Thyroid gland (tissue), 4 donors: ENCODE measurements around the gene COPE. TPM values are rescaled to one million over a fixed set of nuclear protein-coding genes. Genes with fewer than 3 reads are reported as not detected.

ENCODE experiments used
- DNase-seq, 2 donors: peaks; one replicate each; pipeline ENCODE4 v3.0.0-alpha.2; 2019
- H3K27ac ChIP-seq, 3 donors: fragments of 200-600 bp; sonication (generic); 1 replicate in 2 of 3; 2 replicates in 1 of 3; pipeline ENCODE4 v1.5.1; 2016 to 2019; ENCODE audit warnings: mild to moderate bottlenecking in 1 of 3, moderate library complexity in 1 of 3
- H3K27me3 ChIP-seq: fragments of 200-600 bp; sonication (generic); one replicate; pipeline ENCODE4 v1.5.1; 2019
- H3K36me3 ChIP-seq, 2 donors: fragments of 200-600 bp; sonication (generic); one replicate each; pipeline ENCODE4 v1.5.1; 2016 to 2019
- H3K4me1 ChIP-seq, 2 donors: fragments of 200-600 bp; sonication (generic); one replicate each; pipeline ENCODE4 v1.5.1; 2017 to 2019
- H3K4me3 ChIP-seq, 3 donors: fragments of 200-600 bp; sonication (generic); replicated peaks in 1 of 3; 1 replicate in 2 of 3; 2 replicates in 1 of 3; pipeline ENCODE4 v1.5.1; 2016; ENCODE audit warnings: mild to moderate bottlenecking in 1 of 3
- H3K9me3 ChIP-seq: fragments of 200-600 bp; sonication (generic); one replicate; pipeline ENCODE4 v1.5.1; 2017
- POLR2A ChIP-seq, 2 donors: fragments of 450-650 bp; IDR thresholded peaks; one replicate each; pipeline ENCODE4 v1.6.1; 2017; ENCODE audit warnings: antibody characterized with exemption in 2 of 2, mild to moderate bottlenecking in 2 of 2, moderate library complexity in 1 of 2
- WGBS, 2 donors: methylation state at CpG; one replicate each; pipeline ENCODE4 v1.1.5; 2017; 5-methylcytosine and 5-hydroxymethylcytosine counted together
- intact Hi-C: fragments of 100-400 bp; cut with DNase I; formaldehyde crosslinking; loops from one replicate; pipeline ENCODE4 v1.15.1; 2023
- total RNA-seq, 4 donors: library from RNA; depleted of rRNA; stranded (reverse); fragments of >200 nt; gene quantifications; one replicate each; pipeline ENCODE4 v1.2.3, GENCODE V29; 2016
- TF ChIP-seq, protein P1 (sequence below), 6 experiments: fragments of 200-600 bp in 3 of 6; fragments of 450-650 bp in 3 of 6; sonication (generic) in 3 of 6; IDR thresholded peaks; one replicate each; pipeline ENCODE4 v1.5.1; 2016 to 2019; ENCODE audit warnings: antibody characterized with exemption in 6 of 6, mild to moderate bottlenecking in 2 of 6, inconsistent platforms in 1 of 6, moderate library complexity in 1 of 6

The COPE gene
- total RNA-seq, 4 donors from 2014 or later, result 192 to 405 (median 329) TPM

DNA sequence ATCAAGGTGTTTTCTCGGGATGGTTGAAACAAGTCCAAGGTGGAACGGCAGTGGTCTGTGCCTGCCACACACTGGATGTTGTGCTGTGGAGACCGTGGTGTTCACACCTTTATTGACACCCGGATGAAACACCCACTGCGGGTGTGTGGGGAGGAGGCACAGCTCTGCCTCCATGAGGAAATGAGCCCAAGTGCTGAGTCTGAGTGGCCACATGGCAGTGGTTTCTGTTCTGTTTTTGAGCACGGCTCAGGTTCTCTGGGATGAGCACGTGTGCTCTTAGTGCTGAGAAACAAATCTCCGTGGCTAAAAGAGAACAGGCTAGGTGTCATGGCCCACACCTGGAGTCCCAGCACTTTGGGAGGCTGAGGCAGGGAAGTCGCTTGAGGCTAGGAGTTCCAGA lies 58.0 kb downstream of the COPE start:
- H3K27ac ChIP-seq, result no peak overlapping the region
- intact Hi-C loops, result no loop called here
- TF ChIP-seq, protein P1, sequence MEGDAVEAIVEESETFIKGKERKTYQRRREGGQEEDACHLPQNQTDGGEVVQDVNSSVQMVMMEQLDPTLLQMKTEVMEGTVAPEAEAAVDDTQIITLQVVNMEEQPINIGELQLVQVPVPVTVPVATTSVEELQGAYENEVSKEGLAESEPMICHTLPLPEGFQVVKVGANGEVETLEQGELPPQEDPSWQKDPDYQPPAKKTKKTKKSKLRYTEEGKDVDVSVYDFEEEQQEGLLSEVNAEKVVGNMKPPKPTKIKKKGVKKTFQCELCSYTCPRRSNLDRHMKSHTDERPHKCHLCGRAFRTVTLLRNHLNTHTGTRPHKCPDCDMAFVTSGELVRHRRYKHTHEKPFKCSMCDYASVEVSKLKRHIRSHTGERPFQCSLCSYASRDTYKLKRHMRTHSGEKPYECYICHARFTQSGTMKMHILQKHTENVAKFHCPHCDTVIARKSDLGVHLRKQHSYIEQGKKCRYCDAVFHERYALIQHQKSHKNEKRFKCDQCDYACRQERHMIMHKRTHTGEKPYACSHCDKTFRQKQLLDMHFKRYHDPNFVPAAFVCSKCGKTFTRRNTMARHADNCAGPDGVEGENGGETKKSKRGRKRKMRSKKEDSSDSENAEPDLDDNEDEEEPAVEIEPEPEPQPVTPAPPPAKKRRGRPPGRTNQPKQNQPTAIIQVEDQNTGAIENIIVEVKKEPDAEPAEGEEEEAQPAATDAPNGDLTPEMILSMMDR (IDR thresholded peaks at IDR 0.05), result no peak
- TF ChIP-seq POLR2A (IDR thresholded peaks at IDR 0.05), result no peak
- no peak overlapping the region for H3K4me3 ChIP-seq
- no peak for DNase-seq
- H3K27me3 ChIP-seq, result no peaks in the 10 kb centered on the region
- no peaks in the 10 kb centered on the region for H3K9me3 ChIP-seq
- H3K36me3 ChIP-seq, result peaks cover 97 to 98% of the 10 kb centered on the region in 2 donors
- WGBS, 2 donors, result 92 to 94% methylated on average over 8 of the region's 9 CpGs
- H3K4me1 ChIP-seq, result peaks cover 0 to 6% of the 10 kb centered on the region in 2 donors

DNA sequence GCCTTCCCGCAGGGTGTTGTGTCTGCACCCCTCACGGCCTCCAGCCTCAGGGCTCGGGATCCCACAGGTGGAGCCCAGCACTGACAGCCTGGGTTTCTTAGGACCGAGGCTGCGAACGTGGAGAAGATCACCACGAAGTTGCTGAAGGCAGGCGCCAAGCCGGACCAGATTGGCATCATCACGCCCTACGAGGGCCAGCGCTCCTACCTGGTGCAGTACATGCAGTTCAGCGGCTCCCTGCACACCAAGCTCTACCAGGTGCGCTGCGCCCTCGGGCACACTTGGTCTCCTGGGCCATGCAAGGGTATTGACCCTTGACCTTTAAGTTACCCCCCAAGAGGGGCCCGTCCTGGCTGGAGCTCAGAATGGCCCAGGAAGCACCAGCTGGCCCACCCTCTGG lies 58.5 kb downstream of the COPE start:
- TF ChIP-seq, protein P1 (IDR thresholded peaks at IDR 0.05), result no peak
- TF ChIP-seq POLR2A (IDR thresholded peaks at IDR 0.05), result no peak
- Histone ChIP-seq H3K27ac (no peak overlapping the region), H3K4me3 (no peak overlapping the region), H3K36me3 (peaks cover 97 to 98% of the 10 kb centered on the region in 2 donors), H3K27me3 (no peaks in the 10 kb centered on the region), H3K9me3 (no peaks in the 10 kb centered on the region), H3K4me1 (peaks cover 0 to 6% of the 10 kb centered on the region in 2 donors)
- intact Hi-C loops, result no loop called here
- no peak for DNase-seq
- WGBS, 2 donors, result 91 to 93% methylated on average over 9 to 16 of the region's 17 CpGs

DNA sequence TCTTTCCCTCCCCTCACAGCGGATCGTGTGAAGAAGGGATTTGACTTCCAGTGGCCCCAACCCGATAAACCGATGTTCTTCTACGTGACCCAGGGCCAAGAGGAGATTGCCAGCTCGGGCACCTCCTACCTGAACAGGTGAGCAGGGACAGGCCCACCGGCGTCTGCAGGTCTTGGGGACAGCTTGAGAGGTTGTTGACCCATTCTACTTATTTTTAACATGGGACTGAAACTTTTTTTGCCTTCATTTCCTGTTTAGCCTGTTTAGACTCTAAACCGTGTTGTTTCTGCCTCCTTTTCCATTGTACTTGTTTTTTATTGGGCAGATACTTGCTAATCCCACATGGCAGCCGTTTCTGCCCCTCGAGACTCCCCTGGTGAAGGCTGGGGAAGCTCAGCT lies 58.9 kb downstream of the COPE start:
- Histone ChIP-seq H3K27ac (no peak overlapping the region), H3K4me3 (no peak overlapping the region), H3K36me3 (peaks cover 97 to 98% of the 10 kb centered on the region in 2 donors), H3K27me3 (no peaks in the 10 kb centered on the region), H3K4me1 (peaks cover 0 to 6% of the 10 kb centered on the region in 2 donors), H3K9me3 (no peaks in the 10 kb centered on the region)
- intact Hi-C loops, result no loop called here
- DNase-seq, result no peak
- TF ChIP-seq POLR2A (IDR thresholded peaks at IDR 0.05), result no peak
- TF ChIP-seq, protein P1 (IDR thresholded peaks at IDR 0.05), result no peak
- WGBS, 2 donors, result 74 to 84% methylated on average over 11 of the region's 11 CpGs

DNA sequence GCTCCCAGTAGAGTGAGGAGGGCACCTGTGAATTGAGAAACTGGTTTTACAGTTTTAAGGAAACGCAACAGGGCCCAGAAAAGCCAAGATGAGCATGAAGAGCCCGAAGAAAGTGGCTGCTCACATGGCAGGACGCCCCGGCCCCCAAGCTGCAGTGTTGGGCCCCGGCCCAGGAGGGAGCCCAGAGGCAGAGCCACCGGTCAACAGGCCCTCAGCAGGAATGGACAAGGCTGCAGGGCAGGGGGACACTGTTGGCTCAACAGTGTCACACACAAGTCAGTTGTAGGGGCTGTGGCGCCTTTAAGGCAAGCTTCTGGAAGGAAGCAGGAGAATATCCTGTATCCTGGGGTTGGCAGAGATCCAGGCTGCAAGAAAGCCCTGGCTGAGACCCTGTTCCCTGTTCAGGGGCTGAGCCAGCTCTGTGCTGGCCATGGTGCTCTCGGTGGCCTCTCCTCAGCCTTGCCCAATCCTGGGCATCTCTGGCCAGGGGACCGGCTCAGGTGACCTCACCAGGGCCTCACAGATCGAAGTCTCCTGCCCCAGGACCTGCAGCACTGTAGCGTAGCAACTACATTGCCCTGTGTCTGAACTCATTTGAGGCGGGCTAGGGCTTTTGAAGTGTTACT lies 59.4 kb downstream of the COPE start:
- no peak for DNase-seq
- Histone ChIP-seq H3K36me3 (peaks cover 97 to 98% of the 10 kb centered on the region in 2 donors), H3K27me3 (no peaks in the 10 kb centered on the region), H3K4me3 (no peak overlapping the region), H3K27ac (no peak overlapping the region), H3K9me3 (no peaks in the 10 kb centered on the region), H3K4me1 (peaks cover 0 to 6% of the 10 kb centered on the region in 2 donors)
- TF ChIP-seq POLR2A (IDR thresholded peaks at IDR 0.05), result no peak
- TF ChIP-seq, protein P1 (IDR thresholded peaks at IDR 0.05), result no peak
- intact Hi-C loops, result no loop called here
- 65 to 79% methylated on average over 10 to 12 of the region's 12 CpGs for WGBS, 2 donors

DNA sequence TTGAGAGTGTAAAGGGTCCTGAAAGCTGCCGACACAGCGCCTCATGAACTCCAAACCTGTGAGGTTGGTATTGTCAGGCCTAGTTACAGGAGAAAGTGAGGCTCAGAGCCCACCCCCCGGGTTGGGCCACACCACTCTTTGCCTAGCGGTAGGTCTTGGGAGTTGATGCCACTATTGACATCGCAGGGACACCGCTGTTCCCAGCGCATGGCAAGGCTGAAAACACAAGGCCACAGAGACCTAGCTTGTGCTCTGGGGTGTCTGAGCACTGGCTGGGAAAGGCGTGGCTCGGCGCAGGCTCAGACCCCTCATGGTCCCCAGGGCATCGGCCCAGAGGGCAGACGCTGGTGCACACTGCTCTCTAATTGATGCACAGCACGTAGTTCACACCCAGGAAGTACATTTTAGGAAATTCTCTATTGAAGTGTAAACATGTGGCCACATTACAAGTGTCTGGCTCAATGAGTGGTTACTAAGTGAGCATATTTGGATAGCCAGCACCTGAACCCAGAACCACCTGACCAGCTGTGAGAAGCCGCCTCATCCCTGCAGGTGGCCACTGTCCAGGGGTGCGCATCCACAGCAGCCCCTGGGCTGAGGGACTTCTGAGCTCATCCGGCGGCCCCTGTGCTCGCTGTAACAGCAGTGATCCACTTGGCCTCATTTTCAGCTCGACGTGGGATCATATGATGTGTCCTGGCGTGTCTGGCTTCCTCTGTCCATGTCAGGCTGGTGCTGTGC lies 60.1 kb downstream of the COPE start:
- H3K36me3 ChIP-seq, result peaks cover 98 to 100% of the 10 kb centered on the region in 2 donors
- intact Hi-C loops, result no loop called here
- 90 to 92% methylated on average over 13 to 21 of the region's 21 CpGs for WGBS, 2 donors

More for the DNA sequence above, 60.1 kb downstream of the COPE start:
- Histone ChIP-seq H3K9me3 (no peaks in the 10 kb centered on the region), H3K4me3 (no peak overlapping the region), H3K27me3 (no peaks in the 10 kb centered on the region), H3K27ac (no peak overlapping the region), H3K4me1 (peaks cover 0 to 6% of the 10 kb centered on the region in 2 donors)
- no peak for DNase-seq
- no peak for TF ChIP-seq POLR2A (IDR thresholded peaks at IDR 0.05)
- TF ChIP-seq, protein P1 (IDR thresholded peaks at IDR 0.05), result no peak
